HG02763 (cell line): ENCODE data around the gene SLC7A1.

Experiments used
- ATAC-seq: cut with Tn5 transposase; IDR thresholded peaks from one replicate; pipeline ENCODE4 v1.9.1; 2021; ENCODE audit warnings: mild to moderate bottlenecking, moderate library complexity; ENCODE audit not compliant: unreplicated experiment

The SLC7A1 gene

DNA sequence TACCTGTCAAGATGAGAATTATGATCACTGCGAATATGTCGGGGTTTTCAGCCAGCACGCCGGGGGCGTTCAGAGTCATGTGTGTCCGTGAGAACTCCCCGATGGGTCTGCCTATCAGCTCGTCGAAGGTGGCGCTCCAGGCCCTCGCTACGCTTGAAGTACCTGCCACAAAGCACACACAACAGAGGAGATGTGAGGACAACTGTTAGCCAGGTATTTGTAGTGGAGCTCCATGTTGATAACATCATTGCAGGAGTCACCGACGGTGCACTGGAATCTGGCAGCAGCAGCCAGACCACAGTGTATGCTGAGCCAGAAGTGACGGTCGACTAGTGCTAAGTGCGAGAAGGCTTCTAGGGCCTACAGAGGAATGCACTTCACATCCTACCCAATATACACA, 62.7 kb downstream of the SLC7A1 start:
- ATAC-seq = no peak

DNA sequence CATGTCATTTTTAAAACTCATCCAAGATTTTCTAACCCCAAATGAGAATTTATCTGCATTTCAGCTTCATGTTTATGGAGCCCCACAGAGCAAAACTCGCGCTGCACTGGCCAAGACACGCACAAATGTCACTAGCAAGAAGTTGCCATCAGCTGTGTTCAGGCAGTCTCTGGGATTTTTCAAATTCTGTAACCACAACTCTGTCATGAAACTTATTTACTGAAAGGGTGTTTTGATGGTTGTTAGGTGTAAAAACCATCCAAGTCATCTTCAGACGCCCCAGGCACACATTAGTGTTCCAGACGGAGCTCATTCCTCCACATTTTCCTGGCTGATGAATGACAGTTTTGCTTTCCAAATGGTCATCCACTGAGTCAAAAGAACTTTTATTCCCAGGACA, 63.4 kb downstream of the SLC7A1 start:
- no peak for ATAC-seq

DNA sequence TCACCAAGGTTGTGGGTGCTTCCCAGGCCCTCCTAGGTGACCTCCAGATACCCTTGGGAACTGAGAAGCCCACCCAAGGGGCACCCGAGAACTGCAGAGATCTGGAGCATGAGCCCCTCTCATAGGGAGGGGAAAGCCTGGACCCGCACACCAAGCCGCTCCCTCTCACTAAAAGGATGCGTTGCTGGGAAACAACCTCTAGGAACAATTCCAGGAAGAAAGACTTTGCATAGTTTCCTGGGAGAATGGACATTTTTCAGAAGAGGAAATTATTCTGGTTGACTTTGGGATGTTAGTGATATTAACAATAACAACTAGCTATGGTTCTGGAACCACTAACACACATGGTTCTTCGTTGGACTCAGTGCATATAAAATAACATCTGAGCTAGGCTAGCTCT, 64.6 kb downstream of the SLC7A1 start:
- no peak for ATAC-seq

DNA sequence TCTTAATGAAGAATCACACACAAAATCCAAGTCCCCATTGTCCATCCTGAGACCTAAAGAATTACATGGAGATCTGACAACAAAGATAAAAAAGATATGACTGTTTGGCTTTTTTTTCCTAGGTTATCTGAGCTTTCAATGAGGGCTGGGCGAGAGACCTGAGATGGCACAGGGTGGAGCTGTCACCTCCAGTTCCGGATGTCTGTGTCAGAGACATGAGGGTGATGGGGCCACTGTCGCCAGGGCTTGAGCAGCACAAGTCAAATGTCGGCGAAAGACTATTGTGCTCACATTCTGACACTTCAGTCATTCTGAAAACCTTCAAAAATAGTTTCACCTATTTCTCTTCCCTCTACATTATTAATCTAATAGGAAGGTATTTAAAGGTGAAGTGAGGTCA, 65.7 kb downstream of the SLC7A1 start:
- no peak for ATAC-seq

DNA sequence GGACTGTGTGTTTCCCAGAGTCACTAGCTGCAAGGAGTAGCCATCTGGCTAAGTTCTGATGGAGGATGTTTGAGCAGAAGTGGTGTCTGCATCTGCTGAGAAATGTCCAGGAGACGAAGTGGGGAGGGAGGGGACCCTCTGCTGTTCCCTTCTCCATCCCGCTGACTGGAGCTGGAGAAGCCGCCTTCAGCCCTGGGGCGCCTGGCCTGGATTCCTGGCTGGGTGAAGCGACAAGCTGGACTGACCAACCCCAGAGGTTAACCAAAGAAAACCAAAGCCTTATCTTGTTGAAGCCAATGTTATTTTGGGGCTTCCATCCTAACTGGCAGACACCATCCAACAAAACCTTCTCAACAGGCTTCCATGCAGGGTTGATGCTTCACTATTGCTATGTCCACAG, 67.6 kb downstream of the SLC7A1 start:
- ATAC-seq = no peak

DNA sequence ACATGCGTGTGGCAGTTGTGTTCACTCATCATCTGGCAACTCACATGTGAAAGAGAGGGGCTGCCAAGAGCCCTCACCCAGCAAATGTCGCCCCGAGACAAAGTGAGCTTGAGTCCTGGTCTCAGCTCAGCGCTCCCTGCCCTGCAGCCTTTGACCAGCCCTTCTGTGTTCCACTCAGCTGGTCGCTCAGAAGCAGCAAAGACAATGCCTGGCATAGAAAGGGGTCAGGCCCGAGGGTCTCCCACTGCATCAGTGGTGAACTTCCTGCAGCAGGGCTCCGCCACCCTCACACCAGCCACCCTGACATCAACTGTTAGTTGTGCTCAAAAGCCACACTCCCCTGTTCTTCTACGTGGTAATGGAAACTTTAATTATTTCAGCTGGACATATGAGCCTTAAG, 68.0 kb downstream of the SLC7A1 start:
- no peak for ATAC-seq

DNA sequence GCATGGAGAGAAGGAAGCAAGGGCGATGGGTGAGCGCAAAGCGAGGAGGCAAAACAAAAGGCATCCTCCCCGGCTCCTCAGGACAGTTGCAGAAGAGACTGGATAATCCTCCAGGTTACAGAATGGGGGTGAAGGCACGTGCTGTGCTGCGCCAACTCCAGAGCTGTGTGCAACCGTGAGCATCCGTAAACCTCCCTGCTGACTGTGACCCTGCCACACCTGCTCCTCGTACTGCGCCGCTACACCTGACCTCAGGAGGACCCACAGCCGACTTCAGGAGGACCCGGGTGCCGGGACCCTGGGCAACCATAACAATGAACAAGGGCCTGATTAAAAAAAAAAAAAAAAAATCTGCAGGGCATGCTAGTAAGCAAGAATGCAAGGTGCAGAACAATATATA, 68.7 kb downstream of the SLC7A1 start:
- ATAC-seq = no peak

DNA sequence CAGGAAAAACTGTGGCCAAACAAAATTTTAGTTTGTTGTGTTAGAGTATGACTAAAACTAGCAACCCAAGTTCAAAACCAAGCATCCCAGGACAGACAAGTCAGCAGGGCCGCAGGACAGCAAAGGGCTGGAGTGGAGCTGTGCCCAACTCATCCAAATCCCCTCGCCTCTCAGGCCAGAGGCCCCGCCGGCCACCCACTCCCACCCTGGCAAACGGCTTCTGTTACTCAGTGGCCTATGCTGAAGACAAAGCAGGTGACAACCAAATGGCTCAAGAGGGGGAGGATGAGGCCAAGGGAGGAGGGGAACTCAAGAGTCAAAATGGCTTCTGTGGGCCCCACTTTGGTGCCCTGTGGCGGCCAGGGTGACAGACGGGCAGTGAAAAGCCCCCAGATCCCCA, 69.7 kb downstream of the SLC7A1 start:
- ATAC-seq = no peak

DNA sequence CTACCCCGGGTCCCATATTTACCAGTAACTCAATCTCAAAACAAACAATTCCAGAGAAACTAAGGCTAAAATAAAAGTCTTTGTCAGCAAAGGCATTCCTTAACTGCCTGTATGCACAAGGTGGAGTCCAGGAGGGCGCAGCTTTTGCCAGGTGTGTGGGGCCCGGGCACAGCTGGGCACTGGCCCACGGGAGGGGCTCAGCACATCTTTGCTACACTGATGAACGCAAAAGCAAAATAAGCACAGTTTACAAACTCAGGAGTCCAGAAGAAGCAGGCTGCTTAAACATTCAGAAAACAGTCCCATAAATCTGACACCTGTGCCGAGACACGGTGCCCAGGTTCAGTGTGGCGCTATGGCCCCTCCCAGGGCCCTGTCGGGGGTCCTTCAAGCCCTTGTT, 70.8 kb downstream of the SLC7A1 start:
- no peak for ATAC-seq

DNA sequence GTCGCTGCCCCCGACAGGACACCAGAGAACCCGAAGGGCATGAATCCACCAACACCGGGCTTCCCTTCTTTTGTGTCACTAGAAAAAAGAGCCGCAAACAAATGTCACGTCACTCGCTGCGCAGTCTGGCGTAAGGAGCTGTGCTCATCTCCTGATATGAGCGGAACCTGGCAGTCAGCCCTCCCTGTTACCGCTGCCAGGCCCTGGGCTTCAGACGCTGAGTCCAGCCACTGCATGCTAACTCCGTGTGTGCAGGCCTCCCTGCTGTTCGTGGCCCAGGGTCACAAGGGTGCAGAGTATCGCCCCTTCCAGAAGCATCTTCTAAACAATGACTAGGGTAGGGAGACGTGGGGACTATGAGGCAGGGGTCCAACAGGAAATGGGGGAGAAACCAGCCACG, 71.3 kb downstream of the SLC7A1 start:
- no peak for ATAC-seq

DNA sequence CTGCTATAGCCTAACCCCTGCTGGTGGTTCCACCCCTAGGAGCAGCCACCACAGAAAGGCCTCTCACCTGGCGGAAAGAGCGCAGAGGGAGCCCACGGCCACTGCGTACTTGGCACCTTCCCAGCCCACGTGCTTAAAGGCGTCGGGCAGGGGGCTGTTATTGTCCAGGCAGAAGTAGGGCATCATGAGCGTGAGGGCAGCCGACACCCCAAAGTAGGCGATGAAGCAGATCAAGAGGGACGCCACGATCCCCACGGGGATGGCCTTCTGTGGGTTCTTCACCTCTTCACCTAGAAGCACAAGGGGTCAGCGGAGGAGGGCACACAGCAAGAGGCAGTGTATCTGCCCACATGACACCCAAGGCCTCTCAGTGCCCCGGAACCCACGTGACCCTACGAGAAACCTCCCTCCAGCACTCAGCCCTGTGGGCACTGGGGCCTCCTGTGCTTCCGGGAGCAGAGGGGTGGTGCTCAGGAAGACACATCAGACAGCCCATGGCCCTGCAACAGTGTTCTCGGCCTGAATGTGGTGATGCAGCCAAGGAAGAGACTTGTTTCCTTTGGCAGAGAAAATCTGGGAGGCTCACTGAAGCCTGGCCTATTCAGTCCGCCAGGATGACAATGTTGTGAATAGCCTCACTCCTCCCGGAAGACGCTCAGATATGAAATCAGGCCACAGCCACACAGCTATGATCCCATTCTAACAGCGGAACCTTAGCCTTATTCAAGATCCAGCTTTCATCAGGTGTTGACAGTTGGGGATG, 72.1 kb downstream of the SLC7A1 start:
- no peak for ATAC-seq

DNA sequence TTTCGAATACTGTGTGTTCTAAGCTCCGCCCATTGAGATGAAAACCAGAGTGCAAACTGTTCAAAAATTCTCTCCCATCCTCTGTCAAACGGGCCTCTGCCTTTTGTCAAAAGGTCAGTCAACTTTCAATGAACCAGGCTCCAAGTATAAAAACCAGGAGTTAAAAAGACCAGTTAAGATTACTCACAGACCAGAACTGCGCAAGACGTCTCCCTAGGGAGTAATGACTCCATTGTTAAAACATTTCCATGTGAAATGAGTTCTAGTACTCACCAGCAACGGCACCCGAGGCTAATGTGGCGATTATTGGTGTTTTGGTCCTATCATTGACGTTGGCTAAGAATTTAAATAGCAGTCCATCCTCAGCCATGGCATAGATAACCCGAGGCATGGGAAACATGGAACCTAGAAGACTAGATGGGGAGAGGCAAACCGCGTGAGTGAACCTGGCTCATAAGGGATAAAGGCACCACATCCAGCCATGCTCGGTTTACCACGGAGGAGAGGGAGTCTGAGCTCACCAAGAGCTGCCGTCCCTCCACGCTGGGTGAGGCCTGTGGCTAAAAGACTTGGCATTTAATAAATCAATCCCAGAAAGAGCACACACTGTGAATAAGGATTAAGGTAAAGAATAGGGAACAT, 73.3 kb downstream of the SLC7A1 start:
- ATAC-seq = no peak

DNA sequence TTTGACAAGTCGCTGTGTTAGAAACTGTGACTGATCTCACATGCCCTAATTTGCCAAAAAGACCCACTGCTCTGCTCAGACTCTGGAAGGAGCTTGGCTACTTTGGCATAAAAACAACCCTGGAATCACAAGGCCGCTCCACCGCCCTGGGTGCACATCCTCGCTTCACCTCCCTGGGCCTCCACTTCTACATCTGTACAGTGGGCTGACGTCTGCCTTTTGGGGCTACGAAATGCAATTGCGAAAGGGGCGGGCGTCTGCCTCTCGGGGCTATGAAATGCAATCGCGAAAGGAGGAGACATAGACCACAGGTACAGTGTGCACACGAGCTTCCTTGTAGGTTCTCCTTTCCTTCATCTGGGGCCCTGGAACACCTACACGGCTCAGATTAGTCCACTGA, 74.2 kb downstream of the SLC7A1 start:
- no peak for ATAC-seq

DNA sequence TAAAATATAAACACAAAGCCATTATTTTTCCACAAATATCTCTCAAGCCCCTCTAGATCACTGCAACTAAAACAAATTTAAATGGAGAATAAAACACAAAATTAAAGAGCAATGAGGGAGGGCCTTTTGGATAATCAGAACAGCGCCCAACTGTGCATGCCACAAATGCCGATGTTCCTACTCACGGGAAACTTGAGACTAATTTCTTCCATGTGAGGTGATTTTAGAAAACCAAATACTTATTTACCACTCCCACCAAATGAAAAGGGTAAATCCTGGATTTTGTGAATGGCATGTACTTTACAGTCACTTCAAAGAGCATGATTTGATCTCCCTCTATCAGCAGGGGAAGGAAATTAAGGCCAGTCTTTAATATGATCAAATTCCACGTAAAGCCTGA, 74.8 kb downstream of the SLC7A1 start:
- no peak for ATAC-seq

DNA sequence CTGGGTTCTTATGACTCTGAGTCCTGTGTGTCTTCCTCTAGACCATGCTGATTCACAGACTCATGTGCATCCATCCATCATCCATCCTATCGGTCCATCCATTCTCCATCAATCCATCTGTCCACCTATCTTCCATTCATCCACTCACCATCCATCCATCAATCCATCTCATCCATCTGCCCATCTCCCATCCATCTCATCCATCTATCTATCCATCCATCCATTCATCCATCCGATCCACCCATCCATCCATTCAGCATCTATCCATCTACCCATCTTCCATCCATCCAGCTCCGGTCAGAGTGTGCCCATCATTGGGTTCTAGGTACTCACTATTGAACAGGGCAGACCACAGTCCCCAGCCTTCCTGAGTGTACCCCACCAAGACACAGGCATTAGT, 75.6 kb downstream of the SLC7A1 start:
- no peak for ATAC-seq

DNA sequence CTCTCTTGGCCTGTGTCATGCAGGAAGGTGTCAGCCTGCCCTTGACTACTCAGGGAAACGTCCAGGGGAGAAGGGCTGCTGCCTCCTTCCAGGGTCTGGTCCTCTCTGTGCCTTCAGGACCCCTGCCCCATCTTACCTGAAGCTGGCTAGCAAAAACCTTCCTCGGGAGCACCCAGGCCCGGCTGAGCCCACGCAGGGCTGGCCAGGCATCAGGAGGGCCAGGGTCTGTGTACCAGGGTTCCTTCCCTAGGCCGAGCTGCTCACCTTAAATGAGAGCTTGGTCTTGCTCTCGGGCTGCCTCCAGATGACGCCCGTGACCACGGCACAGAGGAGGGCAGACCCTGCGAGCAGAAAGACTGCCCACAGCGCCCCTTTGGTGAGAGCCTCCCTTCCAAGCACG, 78.6 kb downstream of the SLC7A1 start:
- no peak for ATAC-seq

DNA sequence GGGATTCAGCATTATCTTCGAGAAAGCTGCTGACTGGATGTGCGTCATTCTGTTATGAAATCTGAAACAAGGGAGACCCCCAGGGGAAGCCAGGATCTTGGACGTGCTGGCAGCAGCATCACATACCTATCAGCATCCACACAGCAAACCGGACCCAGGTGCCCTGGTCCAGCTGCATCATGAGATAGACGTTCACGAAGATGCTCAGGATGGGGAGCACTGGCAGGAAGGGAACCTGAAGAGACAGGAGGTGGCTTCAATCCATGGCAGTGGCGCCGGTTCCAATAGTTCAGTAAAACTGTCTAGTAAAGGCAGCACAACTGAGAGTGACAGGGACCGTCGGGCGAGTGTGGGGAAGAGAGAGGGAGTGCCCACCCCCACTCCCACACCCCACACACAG, 79.5 kb downstream of the SLC7A1 start:
- ATAC-seq = no peak

DNA sequence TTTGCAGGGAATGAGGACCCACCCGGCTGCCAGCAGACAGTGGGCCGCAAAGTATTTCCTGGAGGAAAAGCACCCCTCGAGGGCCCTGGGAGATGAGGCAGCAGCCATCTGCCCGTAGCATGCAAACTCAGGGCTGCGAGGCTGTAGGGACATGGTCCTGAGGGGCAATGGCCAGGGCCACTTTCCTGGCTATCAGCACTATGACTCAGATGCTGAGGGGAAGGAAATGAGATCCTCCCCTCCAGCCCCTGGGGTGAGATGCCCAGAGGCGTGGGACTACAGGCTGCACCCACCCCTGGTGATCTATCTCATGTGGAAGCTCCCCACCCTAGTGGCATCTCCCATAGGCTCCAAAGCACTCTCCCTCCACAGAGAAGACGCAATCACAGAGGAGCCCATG, 80.1 kb downstream of the SLC7A1 start:
- no peak for ATAC-seq

DNA sequence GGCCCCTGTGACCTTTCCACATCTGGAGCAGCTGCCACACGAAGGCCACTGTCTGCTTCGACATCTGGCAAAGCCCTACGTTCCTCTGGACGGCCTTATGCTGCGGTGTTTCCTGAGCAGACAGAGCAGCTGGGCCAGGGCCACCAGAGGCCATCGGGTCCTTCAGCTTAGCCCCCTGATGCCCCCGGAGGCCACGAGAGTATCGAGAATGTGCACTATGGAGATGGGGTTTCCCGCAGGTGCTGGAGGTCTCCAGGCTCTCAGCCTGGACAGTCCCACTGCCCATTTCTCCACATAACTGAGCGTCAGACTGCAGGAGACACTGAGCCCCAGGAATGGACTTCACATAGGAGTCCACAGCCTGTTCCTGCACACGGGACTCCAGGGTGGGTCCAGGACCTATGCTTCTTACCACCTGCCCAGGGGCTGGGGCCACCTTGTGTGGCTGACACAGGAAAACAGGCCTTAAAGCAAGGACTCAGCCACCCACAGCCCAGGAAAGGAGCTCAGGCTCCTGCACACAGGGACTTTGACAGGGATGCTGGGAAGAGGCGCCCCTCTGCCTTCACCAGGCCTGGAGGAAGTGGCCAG, 80.7 kb downstream of the SLC7A1 start:
- ATAC-seq = no peak

DNA sequence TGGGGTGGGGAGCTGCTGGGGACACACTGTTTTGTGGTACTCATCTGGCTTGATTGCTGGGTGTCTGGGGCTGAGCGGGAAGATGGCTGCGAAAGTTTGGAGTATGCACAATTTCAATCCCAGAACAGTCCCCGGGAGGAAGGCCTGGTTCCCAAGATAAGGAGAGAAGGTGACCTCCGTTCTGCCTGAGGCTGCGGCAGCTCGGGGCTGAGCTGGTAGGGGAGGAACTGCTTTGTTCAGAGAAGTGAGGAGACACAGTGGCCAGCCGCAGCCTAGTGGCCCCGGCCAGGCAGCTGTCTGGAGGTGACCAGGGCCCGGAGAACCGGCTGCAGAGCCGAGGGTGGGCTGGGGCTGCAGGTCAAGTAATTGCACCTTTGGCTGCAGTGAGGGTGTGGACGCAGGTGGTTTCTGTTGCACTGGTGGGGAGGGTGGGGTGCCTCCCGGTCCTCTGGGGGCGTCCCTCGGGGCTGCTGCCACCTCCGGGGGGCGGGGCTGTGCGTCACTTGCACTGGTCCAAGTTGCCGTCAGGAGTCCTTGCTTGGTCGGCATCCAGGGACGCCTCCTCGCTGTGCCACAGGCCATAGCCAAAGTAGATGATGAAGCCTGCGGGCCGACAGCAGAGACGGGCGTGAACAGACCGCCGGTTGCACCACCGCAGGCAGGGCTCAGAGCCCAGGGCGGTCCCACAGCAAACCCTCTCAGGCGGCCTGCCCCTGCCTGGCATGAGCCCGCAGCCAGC, 81.3 kb downstream of the SLC7A1 start:
- no peak for ATAC-seq

DNA sequence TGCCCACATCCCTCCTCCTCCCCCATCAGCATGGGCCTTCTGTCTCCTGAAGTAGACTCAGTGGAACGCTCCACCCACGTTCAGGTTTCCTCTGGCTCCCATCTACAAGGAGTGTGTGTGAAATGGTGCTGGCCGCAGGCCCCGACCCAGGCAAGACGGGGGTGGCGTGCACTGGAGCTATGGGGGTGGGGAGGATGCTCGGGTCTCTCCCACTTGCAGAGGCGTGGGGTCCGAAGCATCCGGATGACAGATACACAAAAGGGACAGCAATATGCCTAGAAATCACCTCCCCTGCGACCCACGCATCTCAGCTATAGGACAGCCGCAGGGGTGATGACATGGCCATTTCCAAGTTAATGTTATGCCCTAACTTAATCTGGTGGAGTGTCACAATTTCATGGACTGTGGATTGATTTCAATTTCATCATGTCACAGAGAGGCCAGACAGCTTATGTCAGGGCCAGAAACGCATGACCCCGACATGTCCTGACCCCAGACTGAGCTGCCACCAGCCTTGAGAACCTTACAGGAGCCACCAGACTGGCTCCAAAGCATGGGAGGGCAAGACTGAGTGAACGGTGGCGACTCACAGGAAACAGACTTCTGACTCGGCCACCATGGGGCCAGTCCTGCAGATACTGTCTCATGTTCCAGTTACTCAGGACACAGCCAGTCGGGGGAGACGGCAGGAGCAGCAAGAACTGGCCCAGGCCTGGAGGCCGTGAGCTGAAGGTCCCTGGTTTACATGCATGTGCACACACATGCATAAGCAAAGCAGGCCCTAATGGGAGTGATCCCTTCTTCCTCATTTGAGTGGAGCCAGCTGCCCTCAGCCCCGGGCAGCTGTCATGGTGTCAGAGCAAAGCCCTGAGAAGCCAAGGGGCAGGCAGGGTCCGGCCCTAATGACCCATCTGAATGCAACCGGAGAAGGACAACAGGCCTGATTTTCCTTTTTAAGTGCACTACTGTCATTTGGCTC, 82.2 kb downstream of the SLC7A1 start:
- ATAC-seq = no peak
